ENCODE results near the gene TNPO1. TPM values are rescaled to one million over a fixed set of nuclear protein-coding genes. Genes with fewer than 3 reads are reported as not detected.

Gene TNPO1
- polyA plus RNA-seq, 1 experiment, result 134 TPM

- CTCF ChIA-PET, result no interaction called here
- DNase-seq (ENCODE audit: low read depth, low spot score), result no peak
These were observed 39.4 kb downstream of the TNPO1 start for GRCh38 chr5:72855821-72856220.

DNA sequence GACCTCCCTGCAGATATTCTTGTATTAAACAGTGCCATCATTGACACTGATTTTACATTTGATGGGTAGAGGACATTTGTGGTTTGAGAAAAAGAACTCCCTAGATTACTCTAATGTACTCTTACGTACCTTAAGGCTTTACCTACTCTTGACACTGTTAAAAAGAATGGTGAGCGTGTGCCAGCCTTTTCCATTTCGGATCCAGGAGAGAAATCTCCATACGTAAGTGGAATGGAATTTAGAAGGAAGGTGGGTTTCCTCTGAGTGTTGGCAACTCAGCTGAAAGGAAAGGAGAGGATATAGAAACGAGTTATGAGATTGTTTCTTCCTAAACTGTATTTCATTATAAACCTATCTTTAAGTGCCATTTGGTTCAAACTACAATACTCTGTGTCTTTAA lies 40.9 kb downstream of the TNPO1 start:
- Histone ChIP-seq H3K9me3 (ENCODE audit: control insufficient read depth, insufficient read depth, low read length) (no peaks in the 10 kb centered on the region), H3K4me3 (ENCODE audit: low read depth, low read length) (no peak overlapping the region), H3K27me3 (ENCODE audit: control insufficient read depth, insufficient read depth, low read length) (no peaks in the 10 kb centered on the region), H3K27ac (ENCODE audit: low read depth, low read length) (no peak overlapping the region)
- TF ChIP-seq, protein P1, sequence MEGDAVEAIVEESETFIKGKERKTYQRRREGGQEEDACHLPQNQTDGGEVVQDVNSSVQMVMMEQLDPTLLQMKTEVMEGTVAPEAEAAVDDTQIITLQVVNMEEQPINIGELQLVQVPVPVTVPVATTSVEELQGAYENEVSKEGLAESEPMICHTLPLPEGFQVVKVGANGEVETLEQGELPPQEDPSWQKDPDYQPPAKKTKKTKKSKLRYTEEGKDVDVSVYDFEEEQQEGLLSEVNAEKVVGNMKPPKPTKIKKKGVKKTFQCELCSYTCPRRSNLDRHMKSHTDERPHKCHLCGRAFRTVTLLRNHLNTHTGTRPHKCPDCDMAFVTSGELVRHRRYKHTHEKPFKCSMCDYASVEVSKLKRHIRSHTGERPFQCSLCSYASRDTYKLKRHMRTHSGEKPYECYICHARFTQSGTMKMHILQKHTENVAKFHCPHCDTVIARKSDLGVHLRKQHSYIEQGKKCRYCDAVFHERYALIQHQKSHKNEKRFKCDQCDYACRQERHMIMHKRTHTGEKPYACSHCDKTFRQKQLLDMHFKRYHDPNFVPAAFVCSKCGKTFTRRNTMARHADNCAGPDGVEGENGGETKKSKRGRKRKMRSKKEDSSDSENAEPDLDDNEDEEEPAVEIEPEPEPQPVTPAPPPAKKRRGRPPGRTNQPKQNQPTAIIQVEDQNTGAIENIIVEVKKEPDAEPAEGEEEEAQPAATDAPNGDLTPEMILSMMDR (IDR thresholded peaks at IDR 0.05; ENCODE audit: low read depth, low read length), result no peak
- DNase-seq (ENCODE audit: low read depth, low spot score), result no peak
- CTCF ChIA-PET, result interaction anchor here (1.0 kb wide), 1 partner anchor 39 kb away, joined by 3 read pairs; no protein-coding TSS in a partner anchor
- POLR2A ChIA-PET, result no interaction called here

More at GRCh38 chr5:72855821-72856220, 39.4 kb downstream of the TNPO1 start:
- Histone ChIP-seq H3K27me3 (ENCODE audit: control insufficient read depth, insufficient read depth, low read length) (no peaks in the 10 kb centered on the region), H3K4me3 (ENCODE audit: low read depth, low read length) (no peak overlapping the region), H3K9me3 (ENCODE audit: control insufficient read depth, insufficient read depth, low read length) (no peaks in the 10 kb centered on the region), H3K27ac (ENCODE audit: low read depth, low read length) (no peak overlapping the region)
- POLR2A ChIA-PET, result no interaction called here
- TF ChIP-seq, protein P1 (IDR thresholded peaks at IDR 0.05; ENCODE audit: low read depth, low read length), result no peak

DNA sequence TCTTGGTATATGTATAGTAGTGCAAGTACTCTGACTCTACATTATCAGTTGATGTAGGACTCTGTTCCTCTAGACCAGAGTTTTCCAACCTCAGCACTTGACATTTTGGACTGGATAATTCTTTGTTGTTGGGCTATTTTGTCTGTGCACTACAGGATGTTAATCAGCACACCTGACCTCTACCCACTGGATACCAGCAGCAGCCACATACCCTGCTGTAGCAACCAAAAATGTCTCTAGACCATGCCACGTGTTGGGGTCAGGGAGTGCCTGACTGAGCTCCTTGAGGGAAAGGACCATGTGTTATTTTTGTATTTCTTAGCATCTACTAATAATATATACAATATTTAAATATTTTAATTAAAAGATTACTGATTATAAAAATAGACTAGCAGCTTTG lies 42.7 kb downstream of the TNPO1 start:
- ChIA-PET POLR2A (no interaction called here), CTCF (no interaction called here)
- Histone ChIP-seq H3K27me3 (ENCODE audit: control insufficient read depth, insufficient read depth, low read length) (no peaks in the 10 kb centered on the region), H3K4me3 (ENCODE audit: low read depth, low read length) (no peak overlapping the region), H3K27ac (ENCODE audit: low read depth, low read length) (no peak overlapping the region), H3K9me3 (ENCODE audit: control insufficient read depth, insufficient read depth, low read length) (no peaks in the 10 kb centered on the region)
- DNase-seq (ENCODE audit: low read depth, low spot score), result no peak
- TF ChIP-seq, protein P1 (IDR thresholded peaks at IDR 0.05; ENCODE audit: low read depth, low read length), result no peak

DNA sequence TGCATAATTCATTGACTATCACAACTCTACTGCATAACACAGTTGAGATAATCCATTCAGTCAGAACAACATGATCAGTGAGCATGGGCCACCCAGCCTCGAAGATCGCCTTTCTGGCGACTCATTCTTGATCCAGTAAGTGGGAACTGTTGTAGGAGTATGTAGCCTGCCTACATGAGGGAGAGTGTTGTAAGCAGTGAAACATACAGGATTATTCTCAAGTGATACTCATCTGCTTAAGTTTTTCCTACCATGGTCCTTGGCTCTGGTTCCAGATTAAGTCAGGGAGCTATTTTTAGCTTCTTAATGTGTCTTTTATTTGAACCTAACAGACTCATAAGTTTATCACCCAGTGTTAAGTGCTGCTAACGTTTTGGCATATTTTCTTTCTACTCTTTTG lies 44.0 kb downstream of the TNPO1 start:
- TF ChIP-seq, protein P1 (IDR thresholded peaks at IDR 0.05; ENCODE audit: low read depth, low read length), result no peak
- Histone ChIP-seq H3K4me3 (ENCODE audit: low read depth, low read length) (no peak overlapping the region), H3K9me3 (ENCODE audit: control insufficient read depth, insufficient read depth, low read length) (no peaks in the 10 kb centered on the region), H3K27me3 (ENCODE audit: control insufficient read depth, insufficient read depth, low read length) (no peaks in the 10 kb centered on the region), H3K27ac (ENCODE audit: low read depth, low read length) (no peak overlapping the region)
- POLR2A ChIA-PET, result no interaction called here
- DNase-seq (ENCODE audit: low read depth, low spot score), result peak; percentile 8
- CTCF ChIA-PET, result interaction anchor here (0.7 kb wide), 1 partner anchor 17 kb away, joined by 3 read pairs; no protein-coding TSS in a partner anchor

DNA sequence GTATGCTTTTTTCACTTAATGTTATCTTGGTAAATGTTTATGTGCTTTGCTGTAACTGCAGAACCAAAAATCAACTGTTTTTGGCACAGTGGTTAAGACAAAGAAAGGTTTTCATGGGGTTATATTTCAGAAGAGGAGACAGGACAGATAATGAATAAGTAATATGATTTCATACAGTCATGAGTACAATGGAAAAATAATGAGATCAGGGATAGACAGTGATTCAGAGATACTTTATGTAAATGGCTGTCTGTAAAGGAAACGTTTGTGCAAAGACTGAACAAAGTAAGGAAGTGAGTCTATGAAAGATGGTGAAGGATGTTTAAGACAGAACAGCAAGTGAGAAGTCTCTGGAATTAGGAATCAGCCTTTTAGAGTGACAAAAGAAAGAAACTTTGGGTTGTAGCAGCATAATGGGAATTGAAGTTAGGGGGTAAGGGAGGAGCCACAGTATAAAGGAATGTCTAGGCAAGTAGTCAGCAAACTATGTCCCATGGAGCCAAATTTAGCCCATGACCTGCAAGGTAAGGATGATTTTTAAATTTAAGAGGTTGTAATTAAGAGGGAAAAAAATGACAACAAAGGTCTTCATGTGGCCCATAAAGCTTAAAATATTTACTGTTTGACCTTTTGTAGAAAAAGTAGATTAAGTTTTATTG lies 55.0 kb downstream of the TNPO1 start:
- ChIA-PET CTCF (interaction anchor here (0.5 to 1.7 kb wide), 2 partner anchors 261 to 262 kb away, joined by 3 to 6 read pairs; no protein-coding TSS in a partner anchor), POLR2A (no interaction called here)
- no peaks in the 10 kb centered on the region for H3K9me3 ChIP-seq (ENCODE audit: control insufficient read depth, insufficient read depth, low read length)
- no peak overlapping the region for H3K27ac ChIP-seq (ENCODE audit: low read depth, low read length)
- no peak overlapping the region for H3K4me3 ChIP-seq (ENCODE audit: low read depth, low read length)
- TF ChIP-seq, protein P1 (IDR thresholded peaks at IDR 0.05; ENCODE audit: low read depth, low read length), result no peak
- no peaks in the 10 kb centered on the region for H3K27me3 ChIP-seq (ENCODE audit: control insufficient read depth, insufficient read depth, low read length)
- DNase-seq (ENCODE audit: low read depth, low spot score), result no peak

Measured in AG04450 (cell line).